Endothelial cell of umbilical vein (primary cell): Measurements from ENCODE around the gene PPIA. TPM values are rescaled to one million over a fixed set of nuclear protein-coding genes. Genes with fewer than 3 reads are reported as not detected.
"Not testable (repeated sequence)": the region's sequence is repeated elsewhere in the genome, so short reads cannot be mapped to it uniquely, and the experiment has no call there.

Experiments
- BruUV-seq: library from RNA; stranded (reverse); fragments of 400-500 nt; replicated peaks from 2 replicates; lab custom pipeline; 2021; lab: Mats Ljungman, UMichigan
- CTCF ChIA-PET: fragments of 300-600, 350-600 bp; sonication (Branson Sonifier 250); formaldehyde crosslinking; loops from one replicate; lab custom pipeline; 2021; ENCODE audit warnings: antibody characterized with exemption, inconsistent platforms; lab: Charles Lee
- POLR2A ChIA-PET: fragments of 300-600, 350-600 bp; sonication (Branson Sonifier 250); formaldehyde crosslinking; loops from one replicate; lab custom pipeline; 2021; ENCODE audit warnings: antibody characterized with exemption, inconsistent platforms; lab: Charles Lee
- DNase-seq: peaks from one replicate; pipeline ENCODE4 v3.0.0-alpha.2; 2011; ENCODE audit warnings: low read depth, low spot score
- FAIRE-seq: peaks from 2 replicates; lab custom pipeline; 2011; peaks lifted over from hg19 to GRCh38; lab: Jason Lieb, UNC
- H2AFZ ChIP-seq: 2 replicates; pipeline ENCODE4 v1.6.0; 2012; ENCODE audit warnings: low read depth, low read length, control low read depth, inconsistent platforms
- H3K27ac ChIP-seq: 2 replicates; pipeline ENCODE4 v1.5.1; 2011; ENCODE audit warnings: low read depth, mild to moderate bottlenecking, control low read depth, low read length, moderate library complexity; ENCODE audit not compliant: insufficient read depth
- H3K27me3 ChIP-seq, 2 experiments: 2 replicates each; pipeline versions ENCODE4 v1.6.0 to v1.6.1; 2011; ENCODE audit warnings: low read length in 2 of 2, mixed read lengths in 1 of 2; ENCODE audit not compliant: control insufficient read depth in 2 of 2, insufficient read depth in 2 of 2
- H3K36me3 ChIP-seq, 2 experiments: 2 replicates in 1 of 2; 3 replicates in 1 of 2; pipeline ENCODE4 v1.5.1; 2011; ENCODE audit warnings: low read length in 2 of 2, mild to moderate bottlenecking in 1 of 2, moderate library complexity in 1 of 2; ENCODE audit not compliant: control insufficient read depth in 2 of 2, insufficient read depth in 2 of 2; ENCODE audit errors: extremely low read depth in 1 of 2
- H3K4me1 ChIP-seq: 3 replicates; pipeline ENCODE4 v1.5.1; 2011; ENCODE audit warnings: mild to moderate bottlenecking, low read length; ENCODE audit not compliant: control insufficient read depth, insufficient read depth; ENCODE audit errors: extremely low read depth
- H3K4me2 ChIP-seq: 2 replicates; pipeline ENCODE4 v1.6.1; 2011; ENCODE audit warnings: low read length, control low read depth, mixed read lengths; ENCODE audit not compliant: insufficient read depth
- H3K4me3 ChIP-seq, 3 experiments: fragments of 200-600 bp in 1 of 3; sonication (generic), shearing (Covaris generic) in 1 of 3; replicated peaks in 1 of 3; 2 replicates each; pipeline ENCODE4 v1.5.1; 2011 to 2016; ENCODE audit warnings: control low read depth in 3 of 3, low read length in 3 of 3, mild to moderate bottlenecking in 2 of 3, inconsistent platforms in 1 of 3, low read depth in 1 of 3, moderate library complexity in 1 of 3; ENCODE audit not compliant: insufficient read depth in 1 of 3
- H3K79me2 ChIP-seq: 2 replicates; pipeline ENCODE4 v1.6.0; 2012; ENCODE audit warnings: low read length, inconsistent platforms; ENCODE audit not compliant: control insufficient read depth, insufficient read depth
- H3K9ac ChIP-seq: replicated peaks from 2 replicates; pipeline ENCODE3; 2011; ENCODE audit warnings: low read length, control low read depth; ENCODE audit not compliant: insufficient read depth; ENCODE audit errors: extremely low read depth
- H3K9me1 ChIP-seq: replicated peaks from 3 replicates; pipeline ENCODE4 v1.6.0; 2011; ENCODE audit warnings: mild to moderate bottlenecking, low read length; ENCODE audit not compliant: control insufficient read depth, insufficient read depth; ENCODE audit errors: extremely low read depth
- H3K9me3 ChIP-seq: replicated peaks from 2 replicates; pipeline ENCODE4 v1.5.1; 2012; ENCODE audit warnings: low read length, inconsistent platforms; ENCODE audit not compliant: control insufficient read depth, insufficient read depth
- H4K20me1 ChIP-seq: replicated peaks from 2 replicates; pipeline ENCODE3; 2011; ENCODE audit warnings: mild to moderate bottlenecking, low read length; ENCODE audit not compliant: control insufficient read depth, insufficient read depth; ENCODE audit errors: extremely low read depth
- CTCF ChIP-seq, 2 donors: IDR thresholded peaks; 1 replicate in 1 of 2; 2 replicates in 1 of 2; pipeline ENCODE4 v1.5.1; 2011; ENCODE audit warnings: low read length in 2 of 2, mild to moderate bottlenecking in 2 of 2, moderate library complexity in 2 of 2, control low read depth in 1 of 2, inconsistent platforms in 1 of 2, low read depth in 1 of 2; ENCODE audit not compliant: insufficient read depth in 1 of 2; ENCODE audit errors: extremely low read depth in 1 of 2
- EZH2 ChIP-seq: IDR thresholded peaks from 2 replicates; pipeline ENCODE4 v1.6.1; 2012; ENCODE audit warnings: borderline replicate concordance, low read depth, mild to moderate bottlenecking, moderate library complexity, low read length, inconsistent platforms; ENCODE audit not compliant: severe bottlenecking
- GATA2 ChIP-seq: IDR thresholded peaks from 2 replicates; pipeline ENCODE4 v1.7.0; 2011; ENCODE audit warnings: low read depth, mild to moderate bottlenecking, moderate library complexity, mixed read lengths, low read length; ENCODE audit not compliant: insufficient read length, insufficient read depth
- JUN ChIP-seq: IDR thresholded peaks from 2 replicates; pipeline ENCODE4 v1.6.1; 2011; ENCODE audit warnings: borderline replicate concordance, low read depth; ENCODE audit not compliant: insufficient read length, insufficient read depth
- MYC ChIP-seq: IDR thresholded peaks from one replicate; pipeline ENCODE4 v1.6.1; 2011; ENCODE audit warnings: mild to moderate bottlenecking, low read depth, low read length
- POLR2A ChIP-seq: IDR thresholded peaks from 2 replicates; pipeline ENCODE4 v1.6.1; 2012; ENCODE audit warnings: low read depth, mild to moderate bottlenecking, control low read depth, low read length
- POLR2AphosphoS5 ChIP-seq: IDR thresholded peaks from 2 replicates; pipeline ENCODE4 v1.6.1; 2012; ENCODE audit warnings: low read depth, mild to moderate bottlenecking, control low read depth, low read length, moderate library complexity; ENCODE audit not compliant: insufficient read depth
- dilution Hi-C: fragments of 300-500 bp; cut with MboI; formaldehyde crosslinking; loops from one replicate; pipeline ENCODE4 v1.15.0; 2019; ENCODE audit warnings: low sequenced_read_pairs; ENCODE audit not compliant: extremely low pct_ligation_motif_present
- intact Hi-C: fragments of 100-400 bp; cut with micrococcal nuclease; formaldehyde crosslinking; loops from one replicate; pipeline ENCODE4 v1.10.0; 2022
- polyA plus RNA-seq, 4 experiments: library from polyadenylated mRNA; depleted of rRNA in 3 of 4; stranded (reverse) in 3 of 4; unstranded in 1 of 4; fragments of >200 nt; gene quantifications; 2 replicates each; pipeline versions ENCODE4 v1.2.1 to v1.2.3, GENCODE V29; 2011 to 2012; ENCODE audit warnings: missing spikeins in 1 of 4
- total RNA-seq: library from RNA; stranded (reverse); gene quantifications from 2 replicates; pipeline ENCODE4 v1.2.3, GENCODE V29; 2021

The PPIA gene
- total and polyA plus RNA-seq, 2 donors (not counting 3 experiments of a cell fraction or from before 2014, with no cell fraction given): 2,602 to 5,159 TPM

DNA sequence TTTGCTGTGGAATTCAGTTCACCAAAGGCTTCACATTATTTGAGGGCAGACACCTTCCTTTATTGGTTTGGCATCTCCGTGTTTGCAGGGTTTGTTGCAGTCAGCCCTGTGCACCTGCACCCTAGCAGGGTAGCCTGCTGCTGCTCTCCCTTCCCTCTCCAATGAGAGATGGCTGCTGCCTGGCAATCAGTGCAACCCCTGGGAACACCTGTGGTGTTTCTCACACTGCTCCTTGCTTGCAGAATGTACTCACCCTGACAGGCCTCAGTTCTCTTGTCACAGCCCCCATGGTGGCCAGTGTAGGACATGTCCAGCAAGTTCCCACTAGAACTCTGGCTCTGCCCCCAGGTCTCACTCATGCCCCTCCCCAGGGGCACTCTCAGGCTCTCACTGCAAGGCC lies 12.1 kb upstream of the PPIA start:
- no peak overlapping the region for H3K4me3 ChIP-seq
- FAIRE-seq: no peak
- dilution Hi-C loops: no loop called here
- no peaks in the 10 kb centered on the region for H3K4me1 ChIP-seq
- intact Hi-C loops: no loop called here
- ChIA-PET CTCF (interaction anchor here (0.6 kb wide), 1 partner anchor 20 kb away, joined by 3 read pairs; no protein-coding TSS in a partner anchor), POLR2A (no interaction called here)
- H2AFZ ChIP-seq: no peak overlapping the region
- no peak overlapping the region for H3K27ac ChIP-seq
- H3K36me3 ChIP-seq: no peaks in the 10 kb centered on the region
- H3K27me3 ChIP-seq: no peaks in the 10 kb centered on the region
- BruUV-seq: no TSS peak
- no peak overlapping the region for H3K9ac ChIP-seq
- no peaks in the 10 kb centered on the region for H4K20me1 ChIP-seq
- no peak overlapping the region for H3K4me2 ChIP-seq
- DNase-seq: no peak
- H3K9me1 ChIP-seq: no peaks in the 10 kb centered on the region
- no peaks in the 10 kb centered on the region for H3K79me2 ChIP-seq
- no peaks in the 10 kb centered on the region for H3K9me3 ChIP-seq
- TF ChIP-seq MYC: no peak
- TF ChIP-seq POLR2A: no peak
- TF ChIP-seq POLR2AphosphoS5: no peak
- no peak for TF ChIP-seq EZH2
- TF ChIP-seq CTCF (IDR thresholded peaks at IDR 0.05; ENCODE audit: extremely low read depth in 1 of 2, insufficient read depth in 1 of 2, low read depth in 1 of 2, low read length in 2 of 2): no peak
- no peak for TF ChIP-seq GATA2
- no peak for TF ChIP-seq JUN

- H2AFZ ChIP-seq, H3K9me3 ChIP-seq, H3K36me3 ChIP-seq, CTCF ChIA-PET, dilution Hi-C loops, H3K9ac ChIP-seq, H3K79me2 ChIP-seq, DNase-seq, POLR2A ChIA-PET, BruUV-seq, H3K9me1 ChIP-seq, H3K4me3 ChIP-seq, intact Hi-C loops, H3K27ac ChIP-seq, FAIRE-seq, H4K20me1 ChIP-seq, H3K27me3 ChIP-seq, H3K4me1 ChIP-seq, H3K4me2 ChIP-seq: not testable (repeated sequence)
Observed at GRCh38 chr7:44785218-44785617, 11.3 kb upstream of the PPIA start.
